MM.1S (cell line): ENCODE results near the gene NT5M.
A peak's percentile ranks its signal among the peaks of the same experiment; 100 is the strongest.

Source experiments
- DNase-seq: peaks from one replicate; pipeline ENCODE4 v3.0.0-alpha.2; 2015
- H2AFZ ChIP-seq: fragments of 300-600 bp; sonication (generic); 2 replicates; pipeline ENCODE4 v1.6.0; 2016; ENCODE audit warnings: antibody characterized with exemption, low read length
- H3F3A ChIP-seq: fragments of 300-600 bp; sonication (generic); 2 replicates; pipeline ENCODE4 v1.6.1; 2016; ENCODE audit warnings: mild to moderate bottlenecking, antibody characterized with exemption, low read length, moderate library complexity, mixed read lengths; ENCODE audit not compliant: insufficient read depth
- H3K27ac ChIP-seq: fragments of 300-600 bp; sonication (generic); 2 replicates; pipeline ENCODE4 v1.5.1; 2016; ENCODE audit warnings: mild to moderate bottlenecking, low read length
- H3K27me3 ChIP-seq: fragments of 300-600 bp; sonication (generic); replicated peaks from 2 replicates; pipeline ENCODE4 v1.6.0; 2016; ENCODE audit warnings: low read length; ENCODE audit not compliant: insufficient read depth
- H3K36me3 ChIP-seq: fragments of 300-600 bp; sonication (generic); replicated peaks from 2 replicates; pipeline ENCODE4 v1.6.1; 2016; ENCODE audit warnings: mild to moderate bottlenecking, low read length, mixed read lengths; ENCODE audit not compliant: insufficient read depth
- H3K4me1 ChIP-seq: fragments of 300-600 bp; sonication (generic); 2 replicates; pipeline ENCODE4 v1.6.1; 2016; ENCODE audit warnings: low read length, mixed read lengths
- H3K4me2 ChIP-seq: fragments of 300-600 bp; sonication (generic); 2 replicates; pipeline ENCODE4 v1.6.0; 2016; ENCODE audit warnings: low read depth, low read length
- H3K4me3 ChIP-seq: fragments of 300-600 bp; sonication (generic); 2 replicates; pipeline ENCODE4 v1.5.1; 2016; ENCODE audit warnings: low read length, mixed read lengths
- H3K79me2 ChIP-seq: fragments of 300-600 bp; sonication (generic); 2 replicates; pipeline ENCODE4 v1.6.1; 2016; ENCODE audit warnings: mixed run types, low read length, mixed read lengths
- H3K9ac ChIP-seq: fragments of 300-600 bp; sonication (generic); 2 replicates; pipeline ENCODE4 v1.6.1; 2016; ENCODE audit warnings: low read length, mixed read lengths
- H3K9me2 ChIP-seq: fragments of 300-600 bp; sonication (generic); replicated peaks from 2 replicates; pipeline ENCODE4 v1.6.1; 2016; ENCODE audit warnings: mild to moderate bottlenecking, low read length, mixed read lengths; ENCODE audit not compliant: insufficient read depth
- H3K9me3 ChIP-seq: fragments of 300-600 bp; sonication (generic); replicated peaks from 2 replicates; pipeline ENCODE4 v1.6.1; 2016; ENCODE audit warnings: mild to moderate bottlenecking, low read length, mixed read lengths; ENCODE audit not compliant: insufficient read depth
- H4K20me1 ChIP-seq: fragments of 300-600 bp; sonication (generic); 2 replicates; pipeline ENCODE4 v1.6.1; 2016; ENCODE audit warnings: mild to moderate bottlenecking, low read length, moderate library complexity, mixed read lengths; ENCODE audit not compliant: insufficient read depth
- EZH2 ChIP-seq: fragments of 300-600 bp; sonication (generic); optimal IDR thresholded peaks from 2 replicates; pipeline ENCODE3; 2017; ENCODE audit warnings: low read depth, mild to moderate bottlenecking, antibody characterized with exemption, low read length, mixed read lengths
- EZH2phosphoT487 ChIP-seq: fragments of 300-600 bp; sonication (generic); IDR thresholded peaks from 2 replicates; pipeline ENCODE4 v1.6.1; 2018; ENCODE audit warnings: antibody characterized with exemption, low read length
- TF ChIP-seq, protein P1 (sequence below): fragments of 300-600 bp; sonication (generic); IDR thresholded peaks from 2 replicates; pipeline ENCODE4 v1.5.1; 2016; ENCODE audit warnings: antibody characterized with exemption, low read length, mixed read lengths

NT5M gene

DNA sequence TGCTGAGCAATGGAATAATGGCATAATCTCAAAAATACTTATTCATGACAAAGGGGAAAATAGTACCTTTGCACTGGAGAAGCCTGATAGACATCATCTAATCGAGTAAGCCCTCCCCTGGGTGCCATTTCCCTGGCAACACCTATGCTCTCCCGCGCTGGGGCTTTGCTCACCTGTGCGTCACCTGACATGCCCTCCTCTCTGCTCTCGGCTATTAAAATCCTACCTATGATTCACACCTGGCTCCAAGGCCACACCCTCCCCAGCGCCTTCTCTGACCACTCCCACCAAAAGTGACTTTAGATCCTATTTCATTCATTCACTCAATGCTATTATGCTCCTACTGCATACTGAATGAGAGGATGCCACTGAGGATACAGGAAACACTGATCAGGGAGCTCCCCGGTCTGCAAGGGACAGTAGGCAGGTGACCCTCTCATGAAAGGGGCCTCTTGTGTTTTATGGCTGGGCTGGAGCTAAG is 83.9 kb downstream of the NT5M start:
- Histone ChIP-seq H3K27ac (no peak overlapping the region), H3K4me3 (no peak overlapping the region), H3F3A (no peaks in the 10 kb centered on the region), H3K9me2 (no peaks in the 10 kb centered on the region), H3K9me3 (no peaks in the 10 kb centered on the region), H3K4me2 (no peak overlapping the region), H2AFZ (no peak overlapping the region), H3K9ac (no peak overlapping the region), H3K4me1 (0 out of 2 replicates have a peak, but pooled peaks cover 6% of the 10 kb centered on the region), H3K79me2 (no peaks in the 10 kb centered on the region), H3K36me3 (no peaks in the 10 kb centered on the region), H4K20me1 (no peaks in the 10 kb centered on the region), H3K27me3 (peaks cover 15% of the 10 kb centered on the region)
- DNase-seq: no peak
- TF ChIP-seq EZH2 (no peak), EZH2phosphoT487 (no peak)
- TF ChIP-seq, protein P1, sequence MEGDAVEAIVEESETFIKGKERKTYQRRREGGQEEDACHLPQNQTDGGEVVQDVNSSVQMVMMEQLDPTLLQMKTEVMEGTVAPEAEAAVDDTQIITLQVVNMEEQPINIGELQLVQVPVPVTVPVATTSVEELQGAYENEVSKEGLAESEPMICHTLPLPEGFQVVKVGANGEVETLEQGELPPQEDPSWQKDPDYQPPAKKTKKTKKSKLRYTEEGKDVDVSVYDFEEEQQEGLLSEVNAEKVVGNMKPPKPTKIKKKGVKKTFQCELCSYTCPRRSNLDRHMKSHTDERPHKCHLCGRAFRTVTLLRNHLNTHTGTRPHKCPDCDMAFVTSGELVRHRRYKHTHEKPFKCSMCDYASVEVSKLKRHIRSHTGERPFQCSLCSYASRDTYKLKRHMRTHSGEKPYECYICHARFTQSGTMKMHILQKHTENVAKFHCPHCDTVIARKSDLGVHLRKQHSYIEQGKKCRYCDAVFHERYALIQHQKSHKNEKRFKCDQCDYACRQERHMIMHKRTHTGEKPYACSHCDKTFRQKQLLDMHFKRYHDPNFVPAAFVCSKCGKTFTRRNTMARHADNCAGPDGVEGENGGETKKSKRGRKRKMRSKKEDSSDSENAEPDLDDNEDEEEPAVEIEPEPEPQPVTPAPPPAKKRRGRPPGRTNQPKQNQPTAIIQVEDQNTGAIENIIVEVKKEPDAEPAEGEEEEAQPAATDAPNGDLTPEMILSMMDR: no peak

DNA sequence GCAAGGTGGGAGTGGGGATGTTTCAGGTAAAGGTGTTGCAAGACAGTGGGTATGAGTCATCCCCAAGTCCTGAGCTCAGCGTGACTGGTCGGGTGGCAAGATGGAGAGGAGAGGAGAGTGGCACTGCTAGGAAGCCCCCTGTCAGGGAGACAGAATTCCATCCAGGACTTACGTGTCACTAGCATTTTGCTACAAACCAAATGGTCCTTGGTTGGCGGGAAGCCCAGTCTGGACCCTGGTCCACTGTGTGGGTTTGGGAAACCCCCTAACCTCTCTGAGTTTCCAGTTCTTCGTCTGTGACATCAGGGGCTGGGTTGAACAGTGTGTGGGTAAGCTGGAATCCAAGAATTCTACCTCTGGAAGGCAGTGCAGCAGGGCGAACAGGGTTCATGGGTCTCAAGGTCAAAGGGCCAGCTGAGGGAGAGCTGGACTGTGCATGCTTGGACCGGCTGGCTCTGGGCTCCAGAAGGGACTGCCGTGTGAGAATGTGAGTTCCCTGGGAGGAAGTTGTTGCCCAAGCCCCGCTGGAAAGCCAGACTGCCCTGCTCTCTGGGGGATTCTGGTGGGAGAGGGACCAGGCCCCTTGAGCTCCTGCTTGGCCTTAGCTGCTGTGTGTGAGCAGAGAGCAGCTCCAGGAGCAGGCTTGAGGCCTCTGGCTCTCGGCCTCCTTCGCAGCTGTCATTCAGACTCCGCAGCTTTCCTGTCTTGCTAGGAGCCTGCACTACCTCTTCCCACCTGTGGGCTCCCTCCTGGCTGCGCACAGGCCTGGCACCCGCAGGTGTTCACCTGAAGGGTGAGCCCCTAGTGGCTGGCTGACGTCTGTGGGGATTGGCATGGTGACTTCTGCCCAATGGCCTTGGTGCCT is 84.6 kb downstream of the NT5M start:
- Histone ChIP-seq H3K4me3 (no peak overlapping the region), H3K36me3 (no peaks in the 10 kb centered on the region), H3K79me2 (no peaks in the 10 kb centered on the region), H3K4me2 (no peak overlapping the region), H3K9me3 (no peaks in the 10 kb centered on the region), H3F3A (no peaks in the 10 kb centered on the region), H3K9me2 (no peaks in the 10 kb centered on the region), H3K27me3 (peaks cover 8% of the 10 kb centered on the region; the same call in 1 of the 2 replicates), H4K20me1 (no peaks in the 10 kb centered on the region), H3K9ac (no peak overlapping the region), H3K4me1 (0 out of 2 replicates have a peak, but pooled peaks cover 6% of the 10 kb centered on the region), H2AFZ (0 out of 2 replicates have a peak overlapping the region, but pooled peaks have one; percentile 12), H3K27ac (no peak overlapping the region)
- DNase-seq: peak; percentile 84
- TF ChIP-seq EZH2phosphoT487: no peak
- TF ChIP-seq EZH2: no peak
- TF ChIP-seq, protein P1: peak; percentile 89

DNA sequence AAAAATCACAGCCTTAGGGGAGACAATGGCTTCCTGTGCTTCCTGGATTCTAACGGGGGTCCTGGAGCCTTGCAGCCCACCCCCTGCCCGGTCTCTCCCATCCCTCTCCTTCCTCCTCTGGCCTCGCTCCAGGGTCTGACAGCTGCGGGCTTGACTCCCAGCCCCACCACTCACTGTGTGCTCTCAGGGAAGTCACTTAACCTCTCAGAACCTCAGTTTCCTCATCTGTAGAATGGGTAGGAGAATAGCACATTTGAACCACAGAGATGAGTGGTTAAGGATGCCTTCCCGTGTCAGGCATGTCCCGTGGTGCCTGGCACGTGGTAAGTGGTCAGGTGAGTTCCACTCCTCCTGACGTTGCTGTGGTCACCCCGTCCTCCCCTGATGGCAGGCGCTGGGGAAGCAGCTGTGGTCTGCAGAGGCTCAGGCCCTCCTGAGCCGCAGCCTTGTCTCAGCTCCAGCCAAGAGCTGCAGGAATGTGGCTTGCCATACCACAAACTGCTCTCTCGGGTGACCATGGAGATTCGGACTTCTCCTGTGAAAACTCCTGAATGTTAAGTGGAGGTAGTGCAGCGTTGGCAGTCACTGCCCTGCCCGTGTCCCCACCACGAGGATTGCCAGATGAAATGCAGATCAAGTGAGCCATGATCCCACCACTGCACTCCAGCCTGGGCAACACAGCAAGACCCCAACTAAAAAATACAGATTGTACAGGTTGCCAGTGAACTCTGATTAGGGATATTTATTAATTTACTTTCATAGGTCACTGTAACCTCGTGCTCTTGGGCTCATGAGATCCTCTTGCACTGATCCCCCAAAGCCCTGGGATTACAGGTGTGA is 85.7 kb downstream of the NT5M start:
- Histone ChIP-seq H3K79me2 (no peaks in the 10 kb centered on the region), H3K4me1 (0 out of 2 replicates have a peak, but pooled peaks cover 6% of the 10 kb centered on the region), H3K36me3 (no peaks in the 10 kb centered on the region), H3K27me3 (peaks cover 4% of the 10 kb centered on the region; the same call in 1 of the 2 replicates), H3K4me2 (no peak overlapping the region), H3K27ac (no peak overlapping the region), H3K9ac (no peak overlapping the region), H2AFZ (no peak overlapping the region), H3F3A (no peaks in the 10 kb centered on the region), H3K4me3 (no peak overlapping the region), H3K9me3 (no peaks in the 10 kb centered on the region), H3K9me2 (no peaks in the 10 kb centered on the region), H4K20me1 (no peaks in the 10 kb centered on the region)
- no peak for TF ChIP-seq EZH2phosphoT487
- TF ChIP-seq EZH2: no peak
- TF ChIP-seq, protein P1: no peak
- no peak for DNase-seq
